Activated T-cell treated with anti-CD3 and anti-CD28 coated beads for 4 hours (primary cell): Measurements from ENCODE around the gene AKR1C2.
"Not testable (repeated sequence)": the region's sequence is repeated elsewhere in the genome, so short reads cannot be mapped to it uniquely, and the experiment has no call there.

ENCODE experiments used
- DNase-seq: peaks from one replicate; pipeline ENCODE4 v3.0.0-alpha.2; 2020

Gene AKR1C2

DNA sequence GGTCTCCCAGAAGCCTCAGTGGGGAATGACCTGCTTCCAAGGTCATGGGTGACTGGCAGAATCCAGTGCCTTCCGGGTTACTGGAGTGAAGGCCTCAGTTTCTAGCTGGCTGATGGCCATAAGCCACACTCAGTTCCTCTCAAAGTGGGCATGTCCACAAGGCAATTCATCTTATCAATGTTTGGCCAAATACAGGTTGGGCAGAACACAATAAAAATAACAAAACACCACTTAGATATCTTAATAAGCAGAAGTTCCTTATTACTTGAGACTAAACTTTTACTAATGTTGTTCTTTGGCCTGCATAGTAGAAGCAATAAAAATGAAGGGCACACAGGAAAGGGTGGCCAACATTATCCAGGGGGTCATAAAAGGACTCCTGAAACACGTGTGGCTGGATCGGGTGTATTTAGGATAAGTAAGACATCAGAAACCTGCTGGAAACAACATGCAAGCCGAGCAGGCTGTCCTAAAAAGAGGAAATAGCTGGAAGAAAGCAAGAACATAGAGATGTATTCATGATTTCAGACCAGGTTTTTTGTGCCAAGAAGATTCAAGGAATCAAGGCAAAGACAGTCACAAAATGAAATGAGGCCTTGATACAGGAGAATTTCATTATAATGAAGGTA is 19.6 kb upstream of the AKR1C2 start:
- no peak for DNase-seq

GRCh38 chr10:5021624-5022290 is 18.1 kb upstream of the AKR1C2 start:
- not testable (repeated sequence) for DNase-seq

GRCh38 chr10:5019770-5020612 is 16.3 kb upstream of the AKR1C2 start:
- not testable (repeated sequence) for DNase-seq

- DNase-seq = not testable (repeated sequence)
These were observed 15.1 kb upstream of the AKR1C2 start for GRCh38 chr10:5018671-5019277.

DNA sequence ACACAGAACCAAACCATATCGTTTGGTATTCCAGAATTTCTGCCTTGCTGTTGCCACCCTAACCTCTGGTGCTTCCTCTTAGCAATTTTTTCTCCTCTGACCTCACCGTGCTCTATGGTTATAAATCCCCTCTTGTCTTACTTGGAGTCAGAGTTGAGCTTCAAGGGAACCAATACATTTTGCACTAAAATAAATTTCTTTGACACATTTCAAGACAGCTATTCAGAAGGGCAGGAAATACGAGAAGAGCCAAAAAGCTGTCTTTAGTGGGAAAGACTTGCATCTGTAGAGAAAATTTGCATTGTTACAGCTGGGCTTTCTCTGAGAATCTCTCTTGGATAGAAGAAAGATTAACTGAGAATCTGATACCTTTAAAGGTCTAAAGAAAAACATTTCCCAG is 14.5 kb upstream of the AKR1C2 start:
- no peak for DNase-seq

DNA sequence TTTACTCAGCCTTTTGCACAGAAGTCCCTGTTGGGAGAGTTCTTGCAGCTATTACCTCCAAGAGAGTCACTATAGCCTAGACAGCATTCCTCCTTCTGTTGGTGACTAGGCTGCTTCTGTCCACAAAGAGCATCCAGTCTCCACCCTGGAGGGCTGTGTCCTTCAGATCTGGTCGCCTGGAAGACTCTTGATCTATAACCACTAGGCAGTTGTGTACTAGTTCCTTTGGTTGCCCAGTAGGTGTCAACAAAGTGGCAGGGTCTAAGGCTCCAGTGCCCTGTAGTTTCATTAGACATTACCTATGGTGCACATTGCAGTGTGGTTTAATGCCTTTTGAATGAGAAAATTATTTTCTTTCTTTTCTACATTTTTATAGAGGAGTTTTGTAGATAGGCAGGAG is 11.3 kb upstream of the AKR1C2 start:
- DNase-seq = no peak

GRCh38 chr10:5014200-5014910 is 10.7 kb upstream of the AKR1C2 start:
- DNase-seq = not testable (repeated sequence)

GRCh38 chr10:5013385-5013784 is 9.7 kb upstream of the AKR1C2 start:
- DNase-seq = no peak

GRCh38 chr10:5012595-5012994 is 8.9 kb upstream of the AKR1C2 start:
- no peak for DNase-seq

- DNase-seq = not testable (repeated sequence)
These were observed 7.7 kb upstream of the AKR1C2 start for GRCh38 chr10:5011392-5011791.

DNA sequence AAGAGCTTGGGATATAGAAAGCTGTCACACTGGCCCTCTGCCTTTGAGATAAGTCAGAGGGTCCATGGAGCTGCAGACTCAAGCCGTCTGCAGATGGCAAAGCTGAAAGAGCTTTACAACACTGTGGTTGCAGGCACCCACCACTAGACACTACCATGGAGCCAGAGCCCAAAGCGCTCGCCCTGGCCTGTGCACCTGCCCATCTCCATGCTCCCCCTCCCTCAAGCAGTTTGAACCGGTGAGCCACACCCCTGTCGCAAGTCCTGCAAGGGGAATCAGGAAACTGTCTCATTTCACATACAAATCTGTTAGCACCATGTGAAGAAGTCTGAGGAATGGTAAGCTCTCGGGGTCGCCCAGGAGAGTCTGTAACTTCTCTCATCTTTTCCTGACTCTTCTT is 6.4 kb upstream of the AKR1C2 start:
- DNase-seq = not testable (repeated sequence)

DNA sequence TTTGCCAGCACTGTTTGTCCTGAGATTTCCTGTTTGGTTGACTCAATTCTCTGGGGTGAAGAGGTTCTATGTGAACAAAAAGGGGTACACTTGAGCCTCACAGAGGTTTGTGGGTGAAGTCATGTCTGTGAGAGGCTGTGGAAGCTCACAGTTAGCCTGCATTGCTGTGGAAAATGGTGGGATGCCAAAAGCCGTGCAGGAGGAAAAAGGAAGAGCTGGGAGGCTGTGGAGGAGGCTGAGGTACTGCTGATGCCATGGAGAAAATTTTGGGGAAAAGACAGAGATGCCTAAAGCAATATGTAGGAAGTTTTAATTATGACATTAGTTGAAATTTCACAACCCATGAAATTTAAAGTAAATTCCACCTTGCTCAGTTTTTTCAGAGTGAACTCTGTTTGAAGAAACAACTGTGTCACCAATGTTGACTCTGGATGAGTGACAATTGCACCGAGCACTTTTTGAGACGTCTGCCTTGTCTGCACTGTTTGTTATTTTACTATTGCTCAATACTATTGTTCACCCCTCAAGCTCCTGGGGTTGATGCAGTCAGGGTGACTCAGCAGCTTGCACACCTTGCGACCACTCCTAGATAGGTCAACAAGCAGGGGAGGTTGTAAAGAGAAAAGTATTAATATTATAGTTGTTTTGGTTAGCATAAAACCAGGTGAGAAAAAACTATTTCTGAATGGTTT is 5.3 kb upstream of the AKR1C2 start:
- not testable (repeated sequence) for DNase-seq

DNA sequence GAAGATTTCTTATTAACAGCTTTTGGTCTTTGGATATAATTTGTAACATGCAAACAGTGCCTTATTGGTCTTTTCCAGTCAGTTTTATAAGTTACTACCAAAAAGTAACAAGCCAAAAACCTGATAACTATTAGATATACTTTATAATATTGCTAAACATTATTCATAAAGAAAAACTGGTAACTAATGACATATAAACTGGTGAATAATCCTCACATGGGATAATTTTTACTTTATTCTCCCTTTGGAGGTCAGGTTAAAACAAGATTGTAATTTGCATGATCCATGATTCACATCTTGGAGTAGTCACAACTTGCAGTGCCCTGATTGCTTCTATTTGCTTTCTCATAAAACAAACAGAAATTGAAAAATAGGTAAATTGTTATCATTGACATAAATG is 844 bp upstream of the AKR1C2 start:
- not testable (repeated sequence) for DNase-seq

DNA sequence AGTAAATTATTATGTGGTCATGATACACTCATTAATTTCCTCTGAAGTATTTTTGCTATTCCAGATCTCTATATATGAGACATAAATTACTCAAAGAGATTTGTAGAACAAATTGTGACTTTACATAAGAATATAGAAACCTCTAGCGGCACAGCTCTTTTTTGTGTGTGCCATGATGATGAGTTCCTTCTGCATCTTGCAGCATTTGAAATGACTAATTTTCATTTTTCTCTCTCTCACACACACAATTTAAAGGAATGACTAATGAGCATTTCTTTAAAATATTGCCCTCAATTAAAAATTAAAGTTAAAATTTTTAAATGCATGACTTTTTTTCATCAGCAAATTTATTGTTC is 351 bp upstream of the AKR1C2 start:
- not testable (repeated sequence) for DNase-seq

GRCh38 chr10:5002013-5002727 is 1.5 kb downstream of the AKR1C2 start:
- no peak for DNase-seq

- no peak for DNase-seq
These were observed 5.0 kb downstream of the AKR1C2 start for GRCh38 chr10:4998671-4999070.

GRCh38 chr10:4994260-4994659 is 9.4 kb downstream of the AKR1C2 start:
- DNase-seq = not testable (repeated sequence)

- not testable (repeated sequence) for DNase-seq
These were observed 11.1 kb downstream of the AKR1C2 start for GRCh38 chr10:4992564-4992963.

GRCh38 chr10:4991463-4991862 is 12.2 kb downstream of the AKR1C2 start:
- not testable (repeated sequence) for DNase-seq

DNA sequence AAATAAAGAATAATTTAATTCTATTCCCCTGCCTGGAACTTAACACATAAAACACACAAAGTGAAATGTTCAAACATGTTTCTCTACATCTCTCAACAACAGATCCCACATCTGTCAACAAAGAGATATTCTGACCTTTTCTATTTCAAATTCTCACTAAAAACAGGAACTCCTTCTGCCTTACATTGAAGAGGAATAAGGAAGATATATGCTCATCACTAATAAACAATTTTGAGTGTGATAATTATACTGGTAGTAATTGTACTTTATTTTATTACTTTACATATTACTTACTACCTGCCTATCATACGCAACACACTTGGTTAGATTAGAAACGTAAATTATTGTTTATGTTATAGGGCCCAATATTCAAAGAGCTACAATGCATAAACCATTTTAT is 13.4 kb downstream of the AKR1C2 start:
- DNase-seq = no peak

- DNase-seq = not testable (repeated sequence)
These were observed 15.5 kb downstream of the AKR1C2 start for GRCh38 chr10:4988000-4988641.
